A673 (cell line): ENCODE results near the gene LSM3. TPM values are rescaled to one million over a fixed set of nuclear protein-coding genes. Genes with fewer than 3 reads are reported as not detected.

ENCODE experiments used
- BruUV-seq: library from RNA; stranded (reverse); fragments of 400-500 nt; replicated peaks from 2 replicates; lab custom pipeline; 2021; lab: Mats Ljungman, UMichigan
- CTCF ChIA-PET: fragments of 300-600 bp; sonication (Branson Sonifier 250); formaldehyde crosslinking; loops from one replicate; lab custom pipeline; 2022; ENCODE audit warnings: antibody characterized with exemption; lab: Charles Lee
- POLR2A ChIA-PET: fragments of 300-600 bp; sonication (Branson Sonifier 250); formaldehyde crosslinking; loops from one replicate; lab custom pipeline; 2022; ENCODE audit warnings: antibody characterized with exemption; ENCODE audit not compliant: low non-redundant PET; lab: Charles Lee
- DNase-seq: peaks from one replicate; pipeline ENCODE4 v3.0.0-alpha.2; 2015; ENCODE audit warnings: low spot score
- H3K27ac ChIP-seq: fragments of 200-600 bp; sonication (generic); 2 replicates; pipeline ENCODE4 v1.5.1; 2016; ENCODE audit warnings: mixed run types, low read depth, mild to moderate bottlenecking, mixed read lengths, antibody characterized with exemption, low read length; ENCODE audit not compliant: poor library complexity, severe bottlenecking
- H3K27me3 ChIP-seq: fragments of 200-600 bp; sonication (generic); replicated peaks from 2 replicates; pipeline ENCODE4 v1.6.1; 2017; ENCODE audit warnings: mixed run types, low read depth, mild to moderate bottlenecking, mixed read lengths, antibody characterized with exemption, low read length; ENCODE audit not compliant: insufficient read depth, poor library complexity
- H3K36me3 ChIP-seq: fragments of 200-600 bp; sonication (generic); 2 replicates; pipeline ENCODE4 v1.6.1; 2016; ENCODE audit warnings: mixed run types, mild to moderate bottlenecking, mixed read lengths, antibody characterized with exemption, low read length; ENCODE audit not compliant: insufficient read depth, poor library complexity, severe bottlenecking
- H3K4me1 ChIP-seq: fragments of 200-600 bp; sonication (generic); 2 replicates; pipeline ENCODE4 v1.6.1; 2017; ENCODE audit warnings: mixed run types, mild to moderate bottlenecking, mixed read lengths, antibody characterized with exemption, low read length; ENCODE audit not compliant: insufficient read depth, poor library complexity, severe bottlenecking
- H3K4me3 ChIP-seq: fragments of 200-600 bp; sonication (generic); 2 replicates; pipeline ENCODE4 v1.5.1; 2016; ENCODE audit warnings: low read depth, mixed run types, mild to moderate bottlenecking, mixed read lengths, low read length; ENCODE audit not compliant: poor library complexity, severe bottlenecking
- H3K9me3 ChIP-seq: fragments of 200-600 bp; sonication (generic); 2 replicates; pipeline ENCODE4 v1.6.1; 2016; ENCODE audit warnings: mixed run types, low read depth, mild to moderate bottlenecking, mixed read lengths, antibody characterized with exemption, low read length; ENCODE audit not compliant: poor library complexity, severe bottlenecking
- EZH2 ChIP-seq: fragments of 200-600 bp; sonication (generic); IDR thresholded peaks from 2 replicates; pipeline ENCODE4 v1.6.1; 2017; ENCODE audit warnings: borderline replicate concordance, low read depth, mild to moderate bottlenecking, mixed read lengths, antibody characterized with exemption, low read length; ENCODE audit not compliant: poor library complexity, severe bottlenecking
- intact Hi-C: fragments of 100-400 bp; cut with micrococcal nuclease; formaldehyde crosslinking; loops from one replicate; pipeline ENCODE4 v1.10.0; 2022; ENCODE audit not compliant: unreplicated experiment
- total RNA-seq: library from RNA; stranded (reverse); gene quantifications from 2 replicates; pipeline ENCODE4 v1.2.3, GENCODE V29; 2021
- TF ChIP-seq, protein P1 (sequence below): fragments of 300-800, 200-600 bp; sonication (generic); conservative IDR thresholded peaks from 2 replicates; pipeline ENCODE4 v1.5.1; 2017; ENCODE audit warnings: low read depth, mild to moderate bottlenecking, antibody characterized with exemption, low read length, moderate library complexity, mixed read lengths

Gene LSM3
- total RNA-seq, 1 experiment from 2014 or later, result 29.4 TPM

DNA sequence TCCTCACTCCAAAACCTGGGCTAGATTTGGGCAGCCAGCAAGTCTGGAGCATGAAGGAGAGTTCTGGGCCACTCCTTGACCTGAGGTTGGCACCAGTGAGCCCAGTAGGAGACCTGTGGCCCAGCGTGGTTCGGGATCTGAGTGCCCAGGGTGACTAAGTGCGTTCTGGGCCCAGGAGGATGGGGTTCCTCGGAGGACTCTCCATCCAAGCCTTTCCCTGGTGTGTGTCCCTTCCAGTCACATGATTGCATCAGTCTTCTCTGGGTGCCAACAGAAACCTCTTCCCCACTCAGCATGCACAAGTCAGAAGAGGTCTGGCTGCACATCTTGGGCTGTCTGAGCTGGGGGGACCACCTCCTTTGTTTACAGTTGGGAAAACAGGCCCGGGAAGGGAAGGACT, 38.8 kb upstream of the LSM3 start:
- Histone ChIP-seq H3K36me3 (peaks cover 31% of the 10 kb centered on the region), H3K27ac (peak overlapping the region; percentile 16), H3K27me3 (no peaks in the 10 kb centered on the region), H3K4me1 (peaks cover 14% of the 10 kb centered on the region), H3K4me3 (no peak overlapping the region), H3K9me3 (no peaks in the 10 kb centered on the region)
- ChIA-PET CTCF (no interaction called here), POLR2A (no interaction called here)
- intact Hi-C loops, result no loop called here
- BruUV-seq, result no TSS peak
- TF ChIP-seq, protein P1, sequence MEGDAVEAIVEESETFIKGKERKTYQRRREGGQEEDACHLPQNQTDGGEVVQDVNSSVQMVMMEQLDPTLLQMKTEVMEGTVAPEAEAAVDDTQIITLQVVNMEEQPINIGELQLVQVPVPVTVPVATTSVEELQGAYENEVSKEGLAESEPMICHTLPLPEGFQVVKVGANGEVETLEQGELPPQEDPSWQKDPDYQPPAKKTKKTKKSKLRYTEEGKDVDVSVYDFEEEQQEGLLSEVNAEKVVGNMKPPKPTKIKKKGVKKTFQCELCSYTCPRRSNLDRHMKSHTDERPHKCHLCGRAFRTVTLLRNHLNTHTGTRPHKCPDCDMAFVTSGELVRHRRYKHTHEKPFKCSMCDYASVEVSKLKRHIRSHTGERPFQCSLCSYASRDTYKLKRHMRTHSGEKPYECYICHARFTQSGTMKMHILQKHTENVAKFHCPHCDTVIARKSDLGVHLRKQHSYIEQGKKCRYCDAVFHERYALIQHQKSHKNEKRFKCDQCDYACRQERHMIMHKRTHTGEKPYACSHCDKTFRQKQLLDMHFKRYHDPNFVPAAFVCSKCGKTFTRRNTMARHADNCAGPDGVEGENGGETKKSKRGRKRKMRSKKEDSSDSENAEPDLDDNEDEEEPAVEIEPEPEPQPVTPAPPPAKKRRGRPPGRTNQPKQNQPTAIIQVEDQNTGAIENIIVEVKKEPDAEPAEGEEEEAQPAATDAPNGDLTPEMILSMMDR, result no peak
- DNase-seq, result no peak

DNA sequence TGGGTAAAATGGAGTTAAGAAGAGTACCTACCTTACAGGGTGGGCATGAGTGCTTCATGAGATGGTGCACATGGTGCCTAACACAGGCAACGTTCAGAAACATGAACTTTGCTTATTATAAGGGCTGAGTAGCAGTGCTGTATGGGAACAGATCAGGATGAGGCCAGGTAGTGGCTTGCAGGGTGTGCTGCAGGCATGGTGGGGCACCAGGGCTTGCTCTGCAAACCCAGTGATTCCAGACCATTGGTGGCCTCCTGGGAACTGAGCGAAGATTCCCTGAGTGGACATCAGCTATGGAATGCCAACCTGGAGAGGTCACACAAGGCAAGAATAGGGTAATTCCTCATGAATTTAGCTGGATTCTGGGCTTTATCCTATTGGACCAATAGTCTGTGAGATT, 37.9 kb upstream of the LSM3 start:
- BruUV-seq, result no TSS peak
- no peak for TF ChIP-seq EZH2
- TF ChIP-seq, protein P1, result no peak
- DNase-seq, result no peak
- intact Hi-C loops, result no loop called here
- Histone ChIP-seq H3K9me3 (no peaks in the 10 kb centered on the region), H3K27me3 (no peaks in the 10 kb centered on the region), H3K27ac (no peak overlapping the region), H3K36me3 (peaks cover 24% of the 10 kb centered on the region), H3K4me1 (peaks cover 19% of the 10 kb centered on the region), H3K4me3 (no peak overlapping the region)
- POLR2A ChIA-PET, result no interaction called here
- CTCF ChIA-PET, result no interaction called here

DNA sequence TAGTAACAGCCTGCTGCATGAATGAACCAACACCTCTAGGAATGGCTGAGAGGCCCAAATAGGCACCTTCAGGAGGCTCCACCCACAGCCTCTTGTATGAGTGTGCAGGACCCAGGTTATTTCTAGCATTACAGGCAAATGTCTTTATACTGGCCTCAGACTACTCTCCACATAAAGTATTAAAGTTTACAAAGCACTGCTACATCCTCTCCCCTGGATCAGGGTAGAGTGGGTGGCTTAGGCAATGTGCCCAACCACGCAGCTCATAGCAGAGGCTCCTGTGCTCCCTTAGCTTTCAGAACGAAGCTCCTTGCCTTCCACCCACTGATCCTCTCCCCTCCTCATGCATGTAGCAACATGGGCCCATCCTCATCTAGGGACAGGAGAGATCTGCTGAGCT, 37.5 kb upstream of the LSM3 start:
- ChIA-PET POLR2A (no interaction called here), CTCF (no interaction called here)
- BruUV-seq, result no TSS peak
- no peak overlapping the region for H3K4me3 ChIP-seq
- no peaks in the 10 kb centered on the region for H3K9me3 ChIP-seq
- DNase-seq, result no peak
- no peaks in the 10 kb centered on the region for H3K27me3 ChIP-seq
- no peak overlapping the region for H3K27ac ChIP-seq
- TF ChIP-seq EZH2, result no peak
- TF ChIP-seq, protein P1, result no peak
- peaks cover 22% of the 10 kb centered on the region for H3K36me3 ChIP-seq
- peaks cover 19% of the 10 kb centered on the region for H3K4me1 ChIP-seq
- intact Hi-C loops, result no loop called here
